ENCODE results near the gene DSTN. TPM values are rescaled to one million over a fixed set of nuclear protein-coding genes. Genes with fewer than 3 reads are reported as not detected.

The DSTN gene
- total and polyA plus RNA-seq, 9 of the 15 experiments (the other 6 are each of a cell fraction or from before 2014, with no cell fraction given) = 25.7 to 88.3 (median 61.0) TPM

GRCh38 chr20:17640146-17640874, 70.4 kb downstream of the DSTN start (continued):
- no peak for TF ChIP-seq GATAD2A (IDR thresholded peaks at IDR 0.05)
- TF ChIP-seq NR2C2 (CRISPR knock-in tag; IDR thresholded peaks at IDR 0.05) = no peak
- no peak for TF ChIP-seq NR2C2 (tag; IDR thresholded peaks at IDR 0.05)
- no peak for TF ChIP-seq THRB (CRISPR knock-in tag; conservative IDR thresholded peaks at IDR 0.05)
- TF ChIP-seq ZC3H4 (CRISPR knock-in tag; IDR thresholded peaks at IDR 0.05; ENCODE audit: borderline replicate concordance) = no peak
- TF ChIP-seq IFI16 (CRISPR knock-in tag; IDR thresholded peaks at IDR 0.05) = no peak
- TF ChIP-seq ATF4 (CRISPR knock-in tag; IDR thresholded peaks at IDR 0.05) = no peak
- TF ChIP-seq CHCHD3 (CRISPR knock-in tag; IDR thresholded peaks at IDR 0.05) = no peak
- no peak for TF ChIP-seq TRIM28 (IDR thresholded peaks at IDR 0.05)

GRCh38 chr20:17640875-17641378, 71.1 kb downstream of the DSTN start:
- Histone ChIP-seq H3K79me2 (ENCODE audit: control insufficient read depth, insufficient read depth, low read length) (no peaks in the 10 kb centered on the region), H4K20me1 (replicated peaks; ENCODE audit: control insufficient read depth, insufficient read depth, low read length) (no peaks in the 10 kb centered on the region), H3K9me3 (replicated peaks; ENCODE audit: control insufficient read depth, insufficient read depth, low read depth, low read length) (no peaks in the 10 kb centered on the region), H3K4me3 (no peak overlapping the region), H3K9me1 (ENCODE audit: control insufficient read depth, insufficient read depth, low read length) (no peaks in the 10 kb centered on the region), H3K27ac (ENCODE audit: extremely low read depth, low read depth, low read length) (no peak overlapping the region), H3K27me3 (ENCODE audit: control insufficient read depth in 2 of 2, insufficient read depth in 2 of 2, low read length in 2 of 2) (no peaks in the 10 kb centered on the region), H3K4me1 (replicated peaks in 1 of 2; ENCODE audit: control insufficient read depth in 2 of 2, insufficient read depth in 2 of 2, low read length in 2 of 2) (peaks cover 0 to 6% of the 10 kb centered on the region in 2 experiments; a peak in 2 of 5 replicates), H2AFZ (ENCODE audit: low read depth, low read length) (no peak overlapping the region), H3K36me3 (ENCODE audit: control insufficient read depth, insufficient read depth, low read length) (peaks cover 16% of the 10 kb centered on the region; the same call in 1 of the 3 replicates), H3K9ac (ENCODE audit: insufficient read depth in 1 of 2, low read depth in 2 of 2, low read length in 2 of 2) (no peak overlapping the region), H3K4me2 (ENCODE audit: insufficient read depth, low read length) (no peak overlapping the region)
- WGBS (ENCODE audit: insufficient coverage, low coverage, missing lambda C conversion rate) = 91% methylated on average over 12 of the region's 14 CpGs
- ChIA-PET POLR2A (no interaction called here), CTCF (ENCODE audit: low intra/inter-chr PET ratio) (no interaction called here)
- in situ Hi-C loops (cut with MboI) (no loop called here), intact Hi-C loops (cut with micrococcal nuclease) (no loop called here)
- ATAC-seq = no peak
- DNase-seq (ENCODE audit: extremely low read depth in 1 of 4, low spot score in 3 of 4) = no peak
- no TSS peak for BruUV-seq (replicated peaks)
- TF ChIP-seq IRF2 (CRISPR knock-in tag; IDR thresholded peaks at IDR 0.05) = no peak
- TF ChIP-seq U2AF1 (optimal IDR thresholded peaks at IDR 0.05; ENCODE audit: low read depth, low read length) = no peak
- no peak for TF ChIP-seq MEF2D (tag; conservative IDR thresholded peaks at IDR 0.05; ENCODE audit: low read depth)
- TF ChIP-seq KAT8 (IDR thresholded peaks at IDR 0.05; ENCODE audit: low read depth) = no peak
- no peak for TF ChIP-seq ASH1L (IDR thresholded peaks at IDR 0.05; ENCODE audit: borderline replicate concordance, low read depth, partially characterized antibody)
- TF ChIP-seq NR4A1 (CRISPR knock-in tag; IDR thresholded peaks at IDR 0.05) = no peak
- TF ChIP-seq NR4A1 (tag; IDR thresholded peaks at IDR 0.05) = no peak
- no peak for TF ChIP-seq ZNF778 (CRISPR knock-in tag; IDR thresholded peaks at IDR 0.05)
- no peak for TF ChIP-seq NR2C1 (IDR thresholded peaks at IDR 0.05)
- TF ChIP-seq NR2C1 (tag; IDR thresholded peaks at IDR 0.05) = no peak
- no peak for TF ChIP-seq ZNF133 (CRISPR knock-in tag; IDR thresholded peaks at IDR 0.05)
- TF ChIP-seq CCNT2 (IDR thresholded peaks at IDR 0.05; ENCODE audit: borderline replicate concordance, extremely low read depth, insufficient read length, low read depth, low read length) = no peak
- FAIRE-seq = no peak
